Activated CD4-positive, alpha-beta T cell treated with anti-CD3 and anti-CD28 coated beads, Interleukin-2, amount 10 ng/mL, durations not matched to agents 7 days and 5 days (primary cell): ENCODE data around the gene PTPN6. TPM values are rescaled to one million over a fixed set of nuclear protein-coding genes. Genes with fewer than 3 reads are reported as not detected.

Experiments used
- CTCF ChIA-PET: fragments of 350-600 bp; sonication (Branson Sonifier 250); formaldehyde crosslinking; loops from one replicate; lab custom pipeline; 2021; ENCODE audit warnings: antibody characterized with exemption; lab: Charles Lee
- POLR2A ChIA-PET: fragments of 350-600 bp; sonication (Branson Sonifier 250); formaldehyde crosslinking; loops from one replicate; lab custom pipeline; 2021; ENCODE audit warnings: antibody characterized with exemption; lab: Charles Lee
- DNase-seq: peaks from one replicate; pipeline ENCODE4 v3.0.0-alpha.2; 2020
- H3K27ac Mint-ChIP-seq: one replicate; pipeline ENCODE4 v1.8.0; 2021; ENCODE audit warnings: mild to moderate bottlenecking, moderate library complexity, mixed read lengths
- H3K27me3 Mint-ChIP-seq: one replicate; pipeline ENCODE4 v1.8.0; 2021; ENCODE audit warnings: mixed read lengths
- H3K36me3 Mint-ChIP-seq: one replicate; pipeline ENCODE4 v1.8.0; 2021; ENCODE audit warnings: low read depth, mixed read lengths
- H3K4me1 Mint-ChIP-seq: one replicate; pipeline ENCODE4 v1.8.0; 2021; ENCODE audit warnings: mixed read lengths
- H3K4me3 Mint-ChIP-seq: one replicate; pipeline ENCODE4 v1.8.0; 2021; ENCODE audit warnings: mild to moderate bottlenecking, moderate library complexity, mixed read lengths
- H3K9me3 Mint-ChIP-seq: one replicate; pipeline ENCODE4 v1.8.0; 2021; ENCODE audit warnings: mixed read lengths
- total RNA-seq, 2 experiments: library from RNA; stranded (reverse); gene quantifications; one replicate each; pipeline ENCODE4 v1.2.3, GENCODE V29; 2021

The PTPN6 gene
- total RNA-seq, 2 experiments from 2014 or later: 346 to 354 TPM

DNA sequence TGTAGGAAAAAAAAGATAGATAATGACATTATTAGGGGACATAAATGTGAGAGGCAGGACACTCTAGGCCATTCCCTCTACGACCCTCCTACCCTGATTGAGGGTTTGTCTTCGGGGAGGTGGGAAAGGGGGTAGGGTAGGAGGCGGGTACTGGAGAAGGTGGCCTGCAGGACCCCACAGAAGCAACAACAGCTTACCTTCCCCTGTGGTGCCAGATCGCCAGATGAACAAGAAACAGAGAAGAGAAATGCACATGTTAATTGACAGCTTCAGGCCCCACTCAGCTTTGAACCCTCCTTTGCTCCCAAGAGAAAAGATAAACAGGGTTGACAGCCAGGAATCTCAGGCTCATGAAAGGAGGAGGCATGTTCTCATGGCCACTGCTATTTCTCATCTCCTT is 14.6 kb downstream of the PTPN6 start:
- Mint-ChIP-seq H3K4me1 (peaks cover 63% of the 10 kb centered on the region), H3K9me3 (no peaks in the 10 kb centered on the region), H3K4me3 (no peak overlapping the region), H3K36me3 (peaks cover 55% of the 10 kb centered on the region), H3K27ac (peak overlapping the region; percentile 85), H3K27me3 (no peaks in the 10 kb centered on the region)
- DNase-seq: no peak
- POLR2A ChIA-PET: interaction anchor here (3.4 kb wide), 1 partner anchor 21 kb away, joined by 27 read pairs; the partner anchor contains the start of genes C12orf57 and RNU7-1
- CTCF ChIA-PET: interaction anchor here (0.9 to 13.3 kb wide), 7 partner anchors 9 to 93 kb away, joined by 3 to 388 read pairs (median 5); partner anchors contain the start of genes C12orf57, PTPN6, RNU7-1 and SPSB2

DNA sequence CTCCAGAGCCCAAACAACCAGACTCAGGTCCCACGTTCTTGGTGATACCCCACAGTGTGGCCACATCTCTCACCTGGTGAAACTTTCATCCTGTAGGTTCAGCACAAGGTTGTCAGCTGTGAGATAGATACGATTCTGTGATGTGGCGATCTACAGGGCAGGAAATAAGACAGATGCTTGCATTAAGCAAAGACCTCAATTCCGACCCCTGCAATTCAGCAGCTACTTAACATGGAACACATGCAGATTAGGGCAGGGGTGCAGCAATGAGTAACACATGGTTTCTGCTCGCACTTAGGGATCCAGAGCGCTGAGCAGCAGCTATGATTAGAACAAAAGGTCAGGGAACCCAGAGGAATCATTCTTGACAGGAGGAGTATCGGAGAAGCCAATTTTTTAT is 15.2 kb downstream of the PTPN6 start:
- DNase-seq: no peak
- no peaks in the 10 kb centered on the region for H3K27me3 Mint-ChIP-seq
- CTCF ChIA-PET: interaction anchor here (0.9 to 13.3 kb wide), 4 partner anchors 10 to 94 kb away, joined by 4 to 388 read pairs (median 6); partner anchors contain the start of genes C12orf57, PTPN6, RNU7-1 and SPSB2
- peaks cover 52% of the 10 kb centered on the region for H3K36me3 Mint-ChIP-seq
- no peak overlapping the region for H3K27ac Mint-ChIP-seq
- no peaks in the 10 kb centered on the region for H3K9me3 Mint-ChIP-seq
- H3K4me3 Mint-ChIP-seq: no peak overlapping the region
- peaks cover 59% of the 10 kb centered on the region for H3K4me1 Mint-ChIP-seq
- POLR2A ChIA-PET: interaction anchor here (3.4 kb wide), 1 partner anchor 22 kb away, joined by 27 read pairs; the partner anchor contains the start of genes C12orf57 and RNU7-1

DNA sequence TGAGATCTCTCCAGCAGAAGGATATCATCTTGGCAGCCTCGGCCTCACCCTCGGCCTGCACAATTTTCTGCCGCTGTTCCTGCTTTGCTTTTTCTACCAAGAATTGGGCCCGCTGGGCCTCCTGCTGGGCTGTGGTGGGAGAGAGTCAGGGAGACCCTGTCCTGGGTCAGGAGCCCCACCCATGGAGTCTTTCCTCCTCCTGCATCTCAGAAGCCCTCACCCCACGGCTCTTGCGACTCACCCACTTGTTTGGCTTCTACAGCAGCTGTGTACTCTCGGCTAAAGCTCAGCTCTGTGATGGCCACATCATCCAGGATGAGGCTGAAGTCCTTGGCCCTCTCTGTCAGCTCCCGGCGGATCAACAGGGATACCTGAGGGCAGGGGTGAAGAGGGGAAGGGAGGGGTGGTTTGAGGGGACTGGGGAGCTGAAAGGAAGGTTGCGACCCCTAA is 16.5 kb downstream of the PTPN6 start:
- CTCF ChIA-PET: interaction anchor here (1.1 to 2.9 kb wide), 5 partner anchors 17 to 141 kb away, joined by 3 to 17 read pairs (median 5); partner anchors contain the start of gene PTPN6
- Mint-ChIP-seq H3K9me3 (no peaks in the 10 kb centered on the region), H3K27ac (no peak overlapping the region), H3K4me3 (no peak overlapping the region), H3K36me3 (peaks cover 48% of the 10 kb centered on the region), H3K4me1 (peaks cover 59% of the 10 kb centered on the region), H3K27me3 (no peaks in the 10 kb centered on the region)
- no peak for DNase-seq
- POLR2A ChIA-PET: no interaction called here

DNA sequence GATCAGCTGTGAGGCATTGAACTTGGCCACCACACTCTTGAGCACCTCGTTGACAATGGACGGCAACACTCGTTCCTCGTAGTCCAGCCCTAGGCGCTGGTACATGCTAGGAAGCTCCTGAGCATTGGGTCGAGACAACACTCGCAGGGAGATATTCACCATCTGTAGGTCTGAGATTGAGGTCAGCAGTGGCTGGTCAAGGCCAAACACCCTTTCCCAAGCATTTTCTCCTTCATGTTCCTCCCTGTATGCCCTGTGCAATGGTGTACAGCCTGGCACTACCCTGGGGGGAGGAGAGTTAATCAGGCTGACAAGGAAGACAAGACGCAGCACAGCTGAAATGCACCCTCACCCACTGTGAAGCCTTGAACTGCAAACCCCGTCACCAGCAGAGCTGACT is 17.3 kb downstream of the PTPN6 start:
- H3K4me1 Mint-ChIP-seq: peaks cover 60% of the 10 kb centered on the region
- no peak for DNase-seq
- no peaks in the 10 kb centered on the region for H3K27me3 Mint-ChIP-seq
- H3K4me3 Mint-ChIP-seq: peak overlapping the region; percentile 100
- H3K27ac Mint-ChIP-seq: peak overlapping the region; percentile 100
- H3K36me3 Mint-ChIP-seq: peaks cover 48% of the 10 kb centered on the region
- ChIA-PET POLR2A (no interaction called here), CTCF (interaction anchor here (0.6 to 2.9 kb wide), 9 partner anchors 14 to 141 kb away, joined by 3 to 17 read pairs (median 5); partner anchors contain the start of genes C1RL, PTPN6 and SPSB2)
- H3K9me3 Mint-ChIP-seq: no peaks in the 10 kb centered on the region

DNA sequence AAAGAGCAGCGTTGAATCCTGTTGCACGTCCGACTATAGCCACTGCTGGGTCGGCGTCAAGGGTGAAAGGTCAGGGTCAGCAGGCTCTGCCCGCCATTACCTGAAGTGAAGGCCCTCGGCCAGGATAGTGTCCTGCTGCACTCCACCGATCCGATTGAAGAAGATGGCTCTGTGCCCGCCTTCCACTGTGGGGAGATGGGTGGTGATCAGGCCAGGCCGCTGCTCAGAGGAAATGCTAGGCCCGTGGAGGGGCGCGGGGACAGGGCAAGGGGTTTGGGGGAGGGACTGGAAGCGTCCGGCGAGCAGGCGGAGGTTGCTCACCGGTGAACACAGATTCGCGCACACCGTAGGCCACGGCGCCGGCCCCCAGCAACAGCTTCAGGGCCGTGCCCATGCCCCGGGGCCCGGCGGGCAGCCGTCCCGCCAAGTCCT is 19.0 kb downstream of the PTPN6 start:
- ChIA-PET CTCF (interaction anchor here (1.0 to 2.9 kb wide), 3 partner anchors 9 to 19 kb away, joined by 3 to 17 read pairs (median 4); partner anchors contain the start of gene PTPN6), POLR2A (no interaction called here)
- Mint-ChIP-seq H3K27ac (peak overlapping the region; percentile 100), H3K36me3 (peaks cover 55% of the 10 kb centered on the region), H3K27me3 (no peaks in the 10 kb centered on the region), H3K4me3 (peak overlapping the region; percentile 100), H3K9me3 (no peaks in the 10 kb centered on the region), H3K4me1 (peaks cover 52% of the 10 kb centered on the region)
- DNase-seq: peak; percentile 31

DNA sequence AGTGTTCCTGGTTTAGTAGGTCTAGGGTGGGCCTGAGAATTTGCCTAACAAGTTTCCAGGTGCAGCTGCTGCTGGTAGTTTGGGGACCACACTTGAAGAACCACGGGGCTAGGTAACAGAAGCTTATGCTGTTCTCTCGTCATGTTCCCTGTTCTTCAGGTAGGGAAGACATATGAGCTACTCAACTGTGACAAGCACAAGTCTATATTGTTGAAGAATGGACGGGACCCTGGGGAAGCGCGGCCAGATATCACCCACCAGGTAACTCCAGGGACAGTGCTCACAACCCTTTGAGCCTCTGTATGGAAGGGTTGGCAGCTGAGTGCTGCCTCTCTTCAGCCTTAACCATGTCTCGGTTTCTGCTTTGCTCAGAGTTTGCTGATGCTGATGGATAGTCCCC is 23.0 kb downstream of the PTPN6 start:
- Mint-ChIP-seq H3K36me3 (peaks cover 50% of the 10 kb centered on the region), H3K4me3 (no peak overlapping the region), H3K27ac (no peak overlapping the region), H3K4me1 (peaks cover 37% of the 10 kb centered on the region), H3K27me3 (no peaks in the 10 kb centered on the region), H3K9me3 (no peaks in the 10 kb centered on the region)
- ChIA-PET CTCF (interaction anchor here (0.6 to 2.0 kb wide), 7 partner anchors 9 to 105 kb away, joined by 3 to 8 read pairs (median 4); partner anchors contain the start of gene C12orf57), POLR2A (no interaction called here)
- no peak for DNase-seq

DNA sequence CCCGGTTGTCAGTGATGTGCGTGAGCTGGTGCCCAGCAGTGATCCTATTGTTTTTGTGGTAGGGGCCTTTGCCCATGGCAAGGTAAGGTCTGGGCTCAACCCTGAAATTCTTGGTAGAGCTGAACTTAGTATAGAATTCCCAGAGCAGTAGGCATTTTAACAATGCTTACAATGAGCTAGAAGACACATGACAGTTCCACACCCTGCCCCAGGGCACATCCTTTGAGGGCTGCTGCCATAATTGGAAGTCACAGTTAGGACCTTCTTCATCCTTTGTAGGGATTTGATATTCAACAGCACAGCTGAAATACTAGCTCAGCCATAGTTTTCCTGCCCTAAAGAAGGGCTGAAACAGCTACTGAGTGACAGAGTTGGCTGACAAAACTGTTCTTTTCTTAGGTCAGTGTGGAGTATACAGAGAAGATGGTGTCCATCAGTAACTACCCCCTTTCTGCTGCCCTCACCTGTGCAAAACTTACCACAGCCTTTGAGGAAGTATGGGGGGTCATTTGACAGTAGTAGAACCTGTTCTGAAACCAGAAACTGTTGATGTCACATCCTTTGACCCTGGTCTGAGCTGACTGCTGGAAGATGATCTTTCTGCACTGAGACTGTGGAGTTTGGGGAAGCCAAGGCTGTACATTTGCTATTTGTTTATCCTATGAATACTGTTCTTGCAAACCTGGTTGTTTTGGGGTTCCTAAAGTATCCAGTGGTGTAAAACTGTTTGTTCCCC is 24.3 kb downstream of the PTPN6 start:
- ChIA-PET POLR2A (interaction anchor here (0.6 to 1.0 kb wide), 2 partner anchors 32 to 136 kb away, joined by 3 to 7 read pairs; partner anchors contain the start of genes C12orf57 and RNU7-1), CTCF (interaction anchor here (0.9 to 2.0 kb wide), 10 partner anchors 10 to 138 kb away, joined by 3 to 8 read pairs (median 4); partner anchors contain the start of gene C12orf57)
- H3K27ac Mint-ChIP-seq: no peak overlapping the region
- no peaks in the 10 kb centered on the region for H3K27me3 Mint-ChIP-seq
- H3K4me1 Mint-ChIP-seq: peaks cover 32% of the 10 kb centered on the region
- no peak overlapping the region for H3K4me3 Mint-ChIP-seq
- H3K9me3 Mint-ChIP-seq: no peaks in the 10 kb centered on the region
- DNase-seq: no peak
- peaks cover 47% of the 10 kb centered on the region for H3K36me3 Mint-ChIP-seq

DNA sequence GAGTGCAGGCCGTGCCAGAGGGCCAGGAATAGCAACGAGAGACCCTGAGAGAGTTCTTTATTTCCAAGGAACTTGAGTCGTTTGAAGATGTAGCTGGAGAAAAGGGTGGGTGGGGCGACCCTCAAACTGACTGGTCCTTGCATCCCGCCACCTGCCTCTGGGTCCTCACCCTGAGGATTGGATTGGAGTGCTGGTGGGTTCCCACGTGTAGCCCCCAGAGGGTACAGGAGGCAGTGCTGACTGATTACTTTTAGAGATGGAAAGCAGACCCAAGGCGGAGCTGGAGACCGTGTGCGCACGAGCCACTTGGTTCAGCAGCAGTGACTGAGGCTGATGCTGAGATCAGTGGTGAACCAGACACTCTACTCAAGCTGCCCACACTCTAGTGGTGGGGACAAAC is 26.5 kb downstream of the PTPN6 start:
- H3K4me1 Mint-ChIP-seq: peaks cover 18% of the 10 kb centered on the region
- H3K27me3 Mint-ChIP-seq: no peaks in the 10 kb centered on the region
- ChIA-PET CTCF (interaction anchor here (0.6 to 1.6 kb wide), 6 partner anchors 17 to 644 kb away, joined by 3 to 5 read pairs (median 3); no protein-coding TSS in a partner anchor), POLR2A (no interaction called here)
- no peak overlapping the region for H3K4me3 Mint-ChIP-seq
- no peak for DNase-seq
- no peak overlapping the region for H3K27ac Mint-ChIP-seq
- peaks cover 45% of the 10 kb centered on the region for H3K36me3 Mint-ChIP-seq
- no peaks in the 10 kb centered on the region for H3K9me3 Mint-ChIP-seq

DNA sequence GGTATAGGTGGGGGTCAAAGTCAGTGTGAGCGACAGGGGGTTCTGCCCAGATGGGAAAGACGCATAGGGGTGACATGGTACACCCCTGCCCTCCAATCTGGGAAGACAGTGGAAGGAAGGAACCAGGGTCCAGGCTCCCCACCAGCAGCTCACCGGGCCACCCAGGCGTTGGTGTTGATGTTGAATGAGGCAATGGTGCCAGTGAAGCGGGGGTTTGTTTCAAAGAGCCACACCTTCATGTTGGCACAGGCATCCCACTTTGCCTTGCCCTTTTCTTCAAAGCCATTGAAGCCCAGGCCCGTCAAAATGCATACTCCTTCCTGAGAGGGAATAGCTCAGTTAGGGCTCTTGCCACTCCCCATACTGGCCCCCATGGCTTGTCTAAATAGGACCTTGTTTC is 27.0 kb downstream of the PTPN6 start:
- Mint-ChIP-seq H3K4me3 (no peak overlapping the region), H3K9me3 (no peaks in the 10 kb centered on the region), H3K27me3 (no peaks in the 10 kb centered on the region), H3K36me3 (peaks cover 46% of the 10 kb centered on the region), H3K27ac (no peak overlapping the region), H3K4me1 (peaks cover 15% of the 10 kb centered on the region)
- DNase-seq: no peak
- POLR2A ChIA-PET: no interaction called here
- CTCF ChIA-PET: interaction anchor here (0.6 to 1.6 kb wide), 5 partner anchors 18 to 645 kb away, joined by 3 to 5 read pairs (median 3); no protein-coding TSS in a partner anchor

DNA sequence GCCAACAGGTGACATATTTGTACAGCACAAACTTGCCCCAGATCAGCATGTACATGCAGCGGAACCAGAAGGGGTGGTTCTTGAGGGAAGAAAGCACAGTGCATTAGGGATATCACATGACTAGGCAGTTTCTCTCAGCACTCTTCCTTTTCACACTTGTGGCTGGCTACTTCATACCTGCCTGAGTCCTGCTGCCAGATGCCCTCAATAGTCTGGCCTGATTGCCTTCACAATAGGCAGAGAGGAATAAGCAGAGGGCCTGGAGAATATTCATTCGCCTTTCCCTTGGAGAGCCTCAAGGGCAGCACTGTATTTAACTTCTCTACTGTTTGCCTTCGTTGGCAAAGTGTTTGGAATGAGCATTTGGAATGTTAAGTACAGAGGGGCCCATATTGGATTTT is 27.5 kb downstream of the PTPN6 start:
- Mint-ChIP-seq H3K4me3 (no peak overlapping the region), H3K4me1 (peaks cover 13% of the 10 kb centered on the region), H3K9me3 (no peaks in the 10 kb centered on the region), H3K27me3 (no peaks in the 10 kb centered on the region), H3K27ac (no peak overlapping the region), H3K36me3 (peaks cover 49% of the 10 kb centered on the region)
- no peak for DNase-seq
- CTCF ChIA-PET: interaction anchor here (1.2 kb wide), 1 partner anchor 27 kb away, joined by 3 read pairs; no protein-coding TSS in a partner anchor
- POLR2A ChIA-PET: no interaction called here

DNA sequence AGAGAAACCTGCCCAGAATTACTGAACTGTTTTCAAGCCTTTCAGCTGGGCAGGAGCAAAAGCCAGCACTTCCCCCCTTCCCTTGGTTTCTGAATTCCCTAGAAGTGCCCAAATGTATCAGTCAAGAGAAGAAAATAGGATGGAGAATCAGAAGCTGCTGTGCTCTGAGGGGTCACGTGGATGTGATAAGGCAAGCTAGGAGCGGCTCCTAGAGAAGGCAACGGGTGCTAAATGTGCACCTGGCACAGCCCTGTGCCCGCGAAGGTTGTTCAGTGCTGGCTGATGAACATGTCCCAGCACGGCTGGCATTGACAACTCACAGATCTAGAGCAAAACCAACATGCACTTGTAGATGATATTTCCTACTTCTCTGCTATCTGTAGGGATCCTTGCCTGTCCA is 27.9 kb downstream of the PTPN6 start:
- Mint-ChIP-seq H3K4me1 (peaks cover 9% of the 10 kb centered on the region), H3K27ac (no peak overlapping the region), H3K9me3 (no peaks in the 10 kb centered on the region), H3K4me3 (no peak overlapping the region), H3K36me3 (peaks cover 45% of the 10 kb centered on the region), H3K27me3 (no peaks in the 10 kb centered on the region)
- ChIA-PET CTCF (no interaction called here), POLR2A (no interaction called here)
- DNase-seq: no peak

DNA sequence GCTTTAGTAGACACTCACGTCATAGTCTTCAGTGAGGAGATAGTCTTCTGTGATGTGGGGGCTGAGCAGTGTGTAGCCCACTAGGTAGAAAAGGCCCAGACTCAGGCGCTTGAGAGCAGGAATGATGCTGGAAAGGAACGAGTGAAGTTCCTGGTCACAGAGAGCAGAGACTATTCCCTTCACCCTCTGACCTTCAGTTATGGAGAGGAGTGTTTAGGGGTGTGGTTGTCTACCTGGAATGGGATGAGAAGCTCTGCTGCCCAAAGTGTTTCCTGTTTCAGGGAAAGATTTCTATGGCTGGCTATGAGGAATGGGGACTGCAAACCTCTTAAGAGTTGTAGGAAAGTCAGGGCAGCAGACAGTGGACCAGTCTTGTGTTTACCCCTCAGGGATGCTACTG is 28.3 kb downstream of the PTPN6 start:
- peaks cover 7% of the 10 kb centered on the region for H3K4me1 Mint-ChIP-seq
- no peaks in the 10 kb centered on the region for H3K27me3 Mint-ChIP-seq
- H3K9me3 Mint-ChIP-seq: no peaks in the 10 kb centered on the region
- POLR2A ChIA-PET: no interaction called here
- H3K27ac Mint-ChIP-seq: no peak overlapping the region
- CTCF ChIA-PET: no interaction called here
- H3K36me3 Mint-ChIP-seq: peaks cover 43% of the 10 kb centered on the region
- no peak overlapping the region for H3K4me3 Mint-ChIP-seq
- no peak for DNase-seq
